HG03095 (cell line): ENCODE results near the gene CAB39.

ENCODE experiments used
- ATAC-seq: cut with Tn5 transposase; IDR thresholded peaks from one replicate; pipeline ENCODE4 v1.9.1; 2021; ENCODE audit warnings: moderate library complexity; ENCODE audit not compliant: unreplicated experiment

The CAB39 gene

DNA sequence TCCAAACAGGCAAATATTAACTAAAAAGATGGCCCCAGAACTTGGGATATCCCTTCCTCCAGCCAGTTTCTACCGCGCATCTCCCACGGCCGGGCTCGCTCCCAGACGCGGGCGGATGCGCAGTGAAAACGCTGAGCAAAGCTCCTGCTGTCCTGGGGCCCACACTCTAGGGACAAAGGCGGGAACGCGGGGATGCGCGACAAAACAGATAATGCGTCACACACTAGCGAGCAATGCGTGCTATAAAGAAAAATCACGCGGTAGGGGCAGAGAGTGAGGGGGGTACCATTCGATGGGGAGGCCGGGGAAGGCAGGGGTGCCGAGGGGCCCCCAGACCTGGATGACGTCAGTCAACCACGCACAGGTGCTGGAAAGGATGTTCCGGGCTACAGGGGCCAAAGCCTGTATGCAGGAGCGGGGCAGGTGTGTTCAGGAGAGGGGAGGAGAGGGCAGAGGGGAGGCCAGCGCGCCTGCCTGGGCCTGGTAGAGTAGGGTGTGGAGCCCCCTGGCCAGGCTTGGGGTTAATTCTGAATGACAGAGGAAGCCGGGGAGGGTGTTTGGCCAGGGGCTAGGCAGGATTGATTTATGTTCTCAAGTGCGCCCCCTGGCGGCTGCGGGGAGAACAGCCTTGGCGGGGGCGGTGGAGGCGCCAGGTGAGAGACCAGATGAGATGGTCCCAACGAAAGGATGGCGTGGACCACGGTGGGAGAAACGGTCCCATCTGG is 137.2 kb downstream of the CAB39 start:
- peak; percentile 51 for ATAC-seq

DNA sequence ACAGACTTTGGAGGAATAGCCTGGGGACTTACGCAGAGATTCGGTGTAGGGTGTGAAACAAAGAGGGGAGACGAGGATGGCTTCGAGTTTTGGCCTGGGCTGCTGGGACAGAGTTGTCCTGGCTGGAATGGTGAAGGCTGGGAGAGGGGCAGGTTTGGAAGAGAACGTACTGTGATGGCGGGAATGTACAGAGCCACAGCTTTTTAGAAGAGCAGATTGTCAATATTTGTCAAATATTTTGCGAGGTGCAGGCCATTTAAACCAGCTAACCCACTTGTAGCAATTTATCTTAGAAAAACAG is 137.7 kb downstream of the CAB39 start:
- ATAC-seq = no peak

DNA sequence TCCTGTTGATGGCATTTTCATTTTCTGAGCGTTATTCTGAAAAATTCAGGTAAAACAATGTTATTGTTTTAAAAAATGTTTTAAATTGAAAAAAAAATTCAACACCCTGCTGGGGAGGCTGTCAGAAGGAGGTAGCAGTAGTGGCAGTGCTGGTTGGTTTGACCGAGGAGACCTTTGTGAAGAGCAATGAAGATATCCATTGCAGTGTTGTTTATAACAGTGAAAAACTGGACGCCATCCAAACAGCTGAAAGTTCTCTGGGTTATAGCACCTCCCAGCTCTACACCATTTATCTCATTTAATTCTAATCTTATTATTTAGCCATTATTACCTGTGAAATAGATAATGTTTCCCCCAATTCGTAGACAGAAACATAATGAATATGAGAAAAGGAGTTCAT is 139.5 kb downstream of the CAB39 start:
- no peak for ATAC-seq

DNA sequence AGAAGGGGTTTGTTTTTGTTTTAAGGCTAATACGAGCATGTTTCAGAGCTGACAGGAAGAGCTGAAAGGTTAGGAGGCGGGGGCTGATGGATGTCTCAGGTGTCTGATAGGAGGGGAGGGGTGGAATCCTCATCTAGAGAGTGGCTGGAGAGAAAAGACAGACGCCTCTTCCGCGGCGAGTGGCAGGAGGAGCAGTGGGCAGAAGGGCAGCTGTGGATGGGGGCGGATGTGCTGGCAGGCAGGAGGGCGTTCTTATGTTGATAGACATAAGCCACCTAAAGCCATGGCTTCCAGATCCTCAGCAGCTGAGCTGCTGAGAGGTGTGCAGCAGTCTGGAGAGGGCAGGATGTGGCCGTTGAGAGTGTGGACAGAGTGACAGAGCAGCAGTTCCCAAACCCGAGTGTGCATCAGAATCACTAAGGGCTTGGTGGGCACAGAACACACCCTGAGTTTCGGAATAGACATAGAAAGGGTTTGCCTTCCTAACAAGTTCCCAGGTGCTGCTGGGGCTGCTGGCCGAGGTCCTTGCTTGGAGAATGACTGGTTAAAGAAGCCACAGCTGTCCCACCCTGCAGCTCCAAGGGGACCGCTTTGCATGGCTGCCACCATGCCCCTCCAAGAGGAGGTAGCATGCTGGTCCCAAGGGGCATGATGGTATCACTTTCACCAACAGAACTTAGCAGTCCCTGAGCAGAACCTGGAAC is 149.1 kb downstream of the CAB39 start:
- ATAC-seq = no peak

DNA sequence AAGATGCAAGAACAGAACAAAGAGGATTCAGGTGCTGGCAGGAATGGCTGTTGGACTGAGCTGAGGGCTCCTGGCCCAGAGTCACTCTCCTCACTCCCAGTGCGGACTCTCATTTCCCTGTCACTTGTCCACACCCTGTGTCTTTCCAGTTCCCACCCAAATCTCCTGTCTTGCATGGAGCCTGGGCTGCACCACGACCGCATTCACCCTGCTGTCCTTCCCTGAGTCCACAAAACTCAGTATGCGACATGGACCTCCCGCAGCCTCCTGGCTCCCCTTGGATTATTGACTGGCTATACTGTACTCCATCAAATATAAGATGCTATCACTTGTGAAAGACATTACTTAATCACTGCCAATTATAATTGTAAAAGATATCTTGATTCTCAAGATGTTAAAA is 149.7 kb downstream of the CAB39 start:
- no peak for ATAC-seq

DNA sequence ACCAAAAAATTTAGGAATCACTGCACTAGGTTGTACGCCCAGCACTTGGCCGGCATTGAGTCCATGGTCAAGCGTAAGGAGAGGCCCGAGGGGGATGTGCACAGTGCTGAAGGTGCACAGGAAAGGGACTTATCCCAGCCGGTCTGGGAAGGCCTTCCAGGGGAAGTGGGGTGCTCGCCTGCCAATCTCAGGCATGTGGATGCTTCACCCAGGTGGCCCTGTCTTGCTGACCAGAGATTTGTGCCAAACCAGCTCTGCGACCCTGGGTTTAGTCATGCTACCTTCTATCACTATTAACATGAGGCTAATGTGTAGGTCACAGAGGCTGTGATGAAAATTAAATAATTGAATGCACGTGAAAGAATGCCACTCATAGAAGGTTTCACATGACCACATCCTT is 150.4 kb downstream of the CAB39 start:
- no peak for ATAC-seq

DNA sequence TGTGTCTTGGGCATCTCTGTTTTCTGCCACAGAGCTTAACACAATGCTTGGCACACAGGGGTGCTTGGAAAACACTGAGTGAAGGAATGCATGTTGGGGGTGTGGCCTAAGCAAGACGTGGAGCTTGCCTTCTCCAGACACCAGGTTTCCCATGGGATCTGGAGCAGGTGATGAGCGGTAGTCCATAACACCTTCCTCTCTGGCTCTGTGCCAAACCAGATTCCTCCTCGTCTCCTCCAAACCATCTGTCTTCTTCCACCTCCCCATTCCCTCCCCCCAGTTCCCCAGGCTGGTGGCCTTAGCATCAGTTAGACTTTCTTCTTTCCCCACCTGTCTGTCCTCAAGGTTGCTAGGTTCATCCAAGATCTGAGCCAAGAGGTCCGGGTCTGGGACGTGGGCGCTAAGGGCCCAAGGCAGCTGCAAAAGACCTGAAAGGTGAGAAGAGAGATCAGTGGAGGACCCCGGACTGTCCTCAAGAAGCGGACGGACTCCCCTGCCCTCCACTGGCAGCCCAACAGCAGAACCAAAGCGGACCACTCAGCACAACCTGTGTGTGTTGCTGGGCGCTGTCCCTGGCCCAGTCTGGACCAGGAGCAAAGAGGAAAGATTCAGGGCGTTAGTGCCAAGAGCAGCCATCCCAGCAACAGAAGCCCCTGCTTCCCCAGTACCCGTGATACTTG is 150.9 kb downstream of the CAB39 start:
- ATAC-seq = no peak

DNA sequence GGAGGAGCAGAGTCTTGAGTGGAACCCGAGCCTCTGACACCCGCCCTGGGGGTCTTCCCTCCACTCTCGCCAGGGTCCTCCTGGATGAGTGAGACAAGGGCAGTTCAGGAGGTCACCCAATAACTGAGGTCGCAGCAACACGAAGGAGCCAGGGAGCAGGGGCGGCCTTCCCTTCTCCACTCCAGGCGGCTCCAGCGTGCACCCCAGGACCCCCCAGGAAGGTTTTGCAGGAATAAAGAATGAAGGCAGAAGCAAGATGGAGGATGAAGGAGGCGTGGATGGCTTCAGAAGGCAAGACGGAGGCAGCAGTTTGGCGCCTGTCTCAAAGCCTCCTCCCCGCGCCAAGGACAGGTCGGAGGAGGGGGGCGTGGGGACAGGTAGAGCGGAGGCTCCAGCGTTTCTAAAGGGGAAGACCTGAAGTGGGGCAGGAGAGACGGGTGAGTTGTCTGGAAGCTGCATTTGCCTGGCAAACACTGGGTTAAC is 151.5 kb downstream of the CAB39 start:
- ATAC-seq = no peak

DNA sequence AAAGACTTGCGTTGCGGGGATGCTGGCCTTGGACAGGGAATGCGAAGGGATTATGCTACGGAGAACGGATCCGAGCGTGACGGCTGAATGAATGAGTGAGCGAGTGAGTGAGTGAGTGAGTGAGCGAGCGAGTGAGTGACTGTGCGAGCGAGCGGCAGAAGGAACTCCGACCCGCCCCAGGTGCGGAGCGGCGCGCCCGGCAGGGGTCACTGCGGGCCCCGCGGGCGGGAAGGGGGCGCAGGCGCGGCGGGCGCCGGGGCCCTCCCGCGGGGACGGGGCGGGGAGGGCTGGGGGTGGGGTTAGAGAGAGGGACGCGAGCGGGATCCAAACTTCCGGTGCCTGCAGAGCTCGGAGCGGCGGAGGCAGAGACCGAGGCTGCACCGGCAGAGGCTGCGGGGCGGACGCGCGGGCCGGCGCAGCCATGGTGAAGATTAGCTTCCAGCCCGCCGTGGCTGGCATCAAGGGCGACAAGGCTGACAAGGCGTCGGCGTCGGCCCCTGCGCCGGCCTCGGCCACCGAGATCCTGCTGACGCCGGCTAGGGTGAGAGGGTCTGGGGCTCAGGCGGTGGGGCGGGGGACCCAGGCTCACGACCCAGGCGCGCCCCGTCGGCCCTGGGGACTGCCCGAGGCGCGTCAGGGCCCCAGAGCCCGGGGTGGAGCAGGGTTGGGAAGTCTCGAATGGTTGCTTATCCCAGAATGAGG is 152.1 kb downstream of the CAB39 start, which contains the start of gene ITM2C:
ITM2C (plus strand) TSS at position 338 of the 702 bp plus-strand sequence; CDS start at position 422, 84 bp downstream.
- ATAC-seq = peak; percentile 64

DNA sequence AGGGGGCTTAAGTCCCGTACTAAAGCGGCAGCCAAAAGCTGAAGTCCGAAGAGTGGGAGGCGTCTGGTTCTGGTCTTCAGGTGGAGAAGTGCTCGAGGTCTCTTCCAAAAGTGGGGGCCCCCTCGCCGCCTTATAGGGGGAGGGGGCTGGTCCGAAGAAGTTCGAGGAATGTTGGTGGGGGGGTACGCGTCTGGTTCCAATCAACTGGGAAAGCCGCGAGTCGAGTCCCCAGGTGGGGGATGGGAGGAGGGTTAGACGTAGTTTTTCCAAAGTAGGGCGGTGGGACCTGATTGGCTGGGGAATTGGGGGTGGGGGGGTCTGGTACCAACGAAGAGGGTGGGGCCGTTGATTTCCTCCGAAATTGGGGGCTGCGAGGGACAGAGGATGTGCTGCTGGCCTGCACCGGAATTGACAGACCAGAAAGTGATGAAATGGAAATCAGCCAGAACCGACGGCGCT is 152.7 kb downstream of the CAB39 start:
- no peak for ATAC-seq

DNA sequence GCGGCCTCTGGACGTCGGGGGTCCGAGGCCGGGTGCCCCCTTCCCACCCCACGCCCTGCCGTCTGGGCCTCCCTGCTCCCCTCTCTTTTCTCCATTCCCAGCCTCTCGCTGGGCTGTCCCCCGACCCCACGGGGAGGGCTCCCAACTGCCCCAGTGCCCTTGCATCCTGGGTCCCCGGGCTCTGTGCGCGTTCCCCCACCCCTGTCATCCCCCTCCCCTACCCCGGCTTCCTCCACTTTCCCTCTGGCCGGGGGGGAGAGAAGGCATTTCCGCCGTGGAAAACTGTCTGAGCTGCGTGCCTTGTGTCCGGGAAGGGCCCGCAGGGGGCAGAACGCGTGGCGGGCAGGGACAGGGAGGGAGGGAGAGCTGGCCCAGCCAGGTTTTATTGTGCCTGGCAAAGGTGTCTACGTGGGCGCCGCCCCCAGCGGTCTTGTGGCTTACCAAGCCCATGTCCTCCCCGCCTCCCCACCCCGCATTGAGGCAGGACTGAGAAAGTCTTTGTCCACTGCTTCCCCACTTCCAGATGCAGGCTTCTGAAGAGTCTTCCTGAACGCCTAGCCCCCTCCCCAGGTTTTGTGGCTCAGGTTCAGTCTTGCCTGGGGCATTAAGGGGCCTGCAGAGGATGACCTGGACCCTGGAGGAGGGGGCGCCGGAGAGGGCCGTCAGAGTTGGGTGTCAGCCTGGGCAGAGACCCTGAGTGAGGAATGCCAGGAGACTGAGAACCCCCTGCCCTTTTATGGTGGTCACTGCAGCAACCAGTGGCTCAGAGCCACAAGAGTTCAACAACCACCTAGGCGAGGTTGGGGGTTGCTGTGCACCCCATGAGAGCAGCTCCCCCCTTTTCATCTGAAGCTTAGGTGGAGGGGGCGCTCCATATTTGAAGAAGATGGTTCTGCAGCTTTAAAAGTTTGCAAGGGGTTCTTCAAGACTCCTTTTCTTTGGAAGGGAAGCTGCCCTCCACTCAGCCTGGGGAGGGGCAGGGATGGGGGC is 153.4 kb downstream of the CAB39 start:
- no peak for ATAC-seq

DNA sequence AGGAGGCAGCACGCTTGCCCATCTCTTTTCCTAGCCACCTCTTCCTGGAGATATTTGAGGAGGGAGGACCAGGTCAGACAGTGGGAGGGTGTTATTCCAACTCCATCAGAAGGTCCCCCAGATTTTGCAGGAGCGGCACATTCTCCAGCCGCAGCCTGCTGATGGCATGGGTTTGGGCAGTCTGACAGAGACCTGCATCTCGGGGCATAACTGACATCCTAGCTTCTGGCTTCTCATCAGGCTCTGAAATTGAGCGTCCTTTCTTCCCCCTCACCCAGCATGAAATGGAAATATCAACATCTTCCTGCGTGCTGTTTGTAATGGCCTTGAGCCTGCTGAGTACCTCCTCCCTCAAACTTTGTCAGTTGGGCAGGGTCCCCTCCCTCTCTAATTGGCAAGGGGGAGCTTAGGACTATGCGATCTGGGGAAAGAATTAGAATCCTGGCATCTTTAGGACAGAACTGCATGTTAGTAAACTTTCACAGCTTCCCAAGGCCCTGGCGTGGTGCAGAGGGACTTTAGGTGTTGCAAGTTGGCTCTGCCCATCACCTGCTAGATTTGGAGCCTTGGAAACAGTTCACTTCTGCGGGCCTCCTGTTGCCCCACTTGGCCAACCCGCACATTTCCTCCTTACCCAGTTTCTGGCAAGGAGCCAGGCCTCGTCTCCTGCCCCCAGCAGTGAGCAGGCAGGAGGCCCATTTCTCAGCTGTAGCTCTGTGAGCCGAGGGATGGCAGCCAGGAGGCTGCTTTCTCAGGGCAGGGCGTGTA is 154.3 kb downstream of the CAB39 start:
- ATAC-seq = no peak

DNA sequence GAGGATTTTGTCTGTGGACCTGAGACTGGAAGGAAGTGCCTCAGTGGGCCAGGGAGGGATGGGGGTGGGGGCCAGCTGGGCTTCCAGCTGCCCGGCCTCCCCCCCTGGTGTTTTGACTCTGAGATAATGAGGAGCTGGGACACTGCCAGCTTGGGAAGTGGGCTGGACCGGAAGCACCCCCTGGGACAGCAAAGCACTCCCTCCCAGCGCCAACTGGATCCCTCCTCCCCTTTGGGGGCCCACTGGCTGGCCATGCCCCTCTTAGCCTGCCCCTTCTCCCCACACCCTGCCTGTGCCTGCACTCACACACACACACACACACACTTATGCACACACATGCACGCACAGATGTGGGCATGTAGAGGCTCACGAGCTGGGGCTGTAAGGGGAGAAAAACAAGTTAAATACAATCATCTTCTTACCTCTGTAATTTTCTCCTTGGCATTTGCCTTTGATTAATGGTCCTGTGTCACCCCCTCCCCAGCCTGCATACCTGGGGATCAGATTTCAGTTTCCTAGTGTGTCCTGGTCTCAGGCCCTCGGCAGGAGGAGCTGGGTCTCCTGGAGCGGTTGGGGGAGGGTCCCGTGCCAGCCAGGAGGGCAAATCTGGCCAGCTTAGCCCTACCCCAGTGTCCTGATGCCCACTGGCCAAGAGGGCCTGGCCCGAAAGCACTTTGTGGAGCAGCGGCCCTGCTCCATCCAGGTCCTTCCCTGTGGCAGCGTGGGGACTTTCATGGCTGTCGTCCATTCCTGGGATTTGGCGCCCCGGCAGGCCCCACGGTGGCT is 155.7 kb downstream of the CAB39 start:
- ATAC-seq = no peak

DNA sequence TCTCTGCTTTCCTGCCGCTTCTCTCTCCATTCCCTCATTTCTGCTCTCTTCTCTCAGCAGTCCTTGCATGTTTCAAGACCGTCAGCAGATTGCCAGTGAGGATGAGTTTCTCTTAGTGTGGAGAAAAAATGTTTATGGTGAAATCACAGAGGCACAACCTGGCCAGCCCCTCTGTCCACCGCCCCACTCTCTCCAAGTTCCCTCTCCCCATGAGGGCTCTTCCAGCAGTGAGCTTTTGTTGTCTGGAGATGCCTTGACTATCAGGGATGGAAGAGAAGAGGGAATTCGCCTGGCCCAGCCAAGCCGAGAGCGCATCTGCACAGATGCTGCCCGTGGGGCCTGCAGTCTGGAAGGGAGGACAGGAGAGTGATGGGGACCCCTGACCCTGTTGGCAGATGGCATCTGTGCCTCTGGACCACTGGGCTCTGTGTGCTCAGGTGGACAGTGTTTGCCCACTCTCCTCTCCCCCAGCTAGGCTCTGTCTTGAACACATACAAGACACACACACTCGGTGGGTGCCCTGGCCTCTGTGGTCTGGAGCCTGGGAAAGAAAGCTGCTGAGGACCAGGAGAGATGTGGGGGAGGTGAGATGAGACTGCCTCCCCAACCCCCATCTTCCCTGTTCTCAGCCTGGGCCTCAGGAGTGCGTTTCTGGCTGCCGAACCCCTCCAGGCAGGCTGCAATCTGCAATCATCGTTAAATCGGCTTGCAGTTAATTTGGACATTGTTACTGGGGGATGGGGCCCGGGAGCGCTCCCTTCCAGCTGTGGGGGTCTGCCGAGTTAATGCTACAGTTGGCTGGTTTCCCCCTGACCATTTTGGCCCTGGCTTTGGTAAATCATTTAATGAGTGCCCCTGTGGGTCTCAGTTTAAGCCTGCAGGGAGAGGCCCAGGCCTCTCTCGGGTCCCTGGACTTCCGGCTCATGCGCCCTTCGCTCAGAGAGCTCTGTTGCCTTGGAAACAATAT is 156.6 kb downstream of the CAB39 start:
- ATAC-seq = no peak

DNA sequence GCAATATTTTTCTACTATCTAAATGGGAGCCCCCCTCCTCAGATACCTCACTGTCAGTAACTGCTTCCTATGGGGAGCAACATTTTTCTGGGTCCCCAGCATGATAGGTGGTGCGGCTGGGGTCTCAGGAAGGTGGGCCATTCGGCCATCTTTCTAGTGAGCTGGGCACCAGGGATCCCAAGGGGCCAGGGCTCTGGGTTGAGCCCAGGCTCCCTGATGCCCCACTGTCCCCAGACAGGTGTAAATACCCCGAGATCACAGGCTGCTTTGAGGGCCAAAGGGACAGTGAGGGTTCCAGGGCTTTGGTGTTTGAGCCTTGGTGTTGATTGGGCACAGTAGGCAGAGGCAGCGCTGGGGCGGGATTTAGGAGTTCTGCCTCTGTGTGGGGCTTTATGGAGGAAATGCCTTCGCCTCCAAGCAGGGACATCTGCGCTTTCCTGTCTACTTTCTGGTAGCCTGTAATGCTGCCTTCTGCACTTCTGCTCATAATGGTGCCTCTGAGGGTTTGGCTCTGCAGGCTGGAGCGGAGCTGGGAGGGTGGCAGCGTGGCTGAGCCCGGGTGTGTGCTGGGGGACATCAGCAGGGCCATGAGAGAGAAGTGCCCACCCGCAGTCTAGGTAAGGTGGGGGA is 157.4 kb downstream of the CAB39 start:
- ATAC-seq = no peak
